ENCODE data around the gene SMCP.

Gene SMCP

GRCh38 chr1:152904688-152905440 is 26.7 kb downstream of the SMCP start:
- H3K27ac Mint-ChIP-seq = no peak overlapping the region
- no peak for TF ChIP-seq CTCF (IDR thresholded peaks at IDR 0.05; ENCODE audit: unreplicated experiment in 3 of 3)

GRCh38 chr1:152906023-152906565 is 28.0 kb downstream of the SMCP start:
- no peak overlapping the region for H3K27ac Mint-ChIP-seq
- no peak for TF ChIP-seq CTCF (IDR thresholded peaks at IDR 0.05; ENCODE audit: unreplicated experiment in 3 of 3)
- no peaks in the 10 kb centered on the region for H3K4me1 Mint-ChIP-seq
- H3K27me3 Mint-ChIP-seq (ENCODE audit: low read depth) = peaks cover 6% of the 10 kb centered on the region
- H3K4me3 Mint-ChIP-seq = no peak overlapping the region
- no peaks in the 10 kb centered on the region for H3K9me3 Mint-ChIP-seq
- H3K36me3 Mint-ChIP-seq (ENCODE audit: low read depth) = no peaks in the 10 kb centered on the region

More at GRCh38 chr1:152904688-152905440, 26.7 kb downstream of the SMCP start:
- H3K4me3 Mint-ChIP-seq = no peak overlapping the region
- peaks cover 3% of the 10 kb centered on the region for H3K9me3 Mint-ChIP-seq
- H3K4me1 Mint-ChIP-seq = no peaks in the 10 kb centered on the region
- peaks cover 8% of the 10 kb centered on the region for H3K27me3 Mint-ChIP-seq (ENCODE audit: low read depth)
- H3K36me3 Mint-ChIP-seq (ENCODE audit: low read depth) = no peaks in the 10 kb centered on the region

- H3K36me3 Mint-ChIP-seq (ENCODE audit: low read depth) = no peaks in the 10 kb centered on the region
- peaks cover 9% of the 10 kb centered on the region for H3K9me3 Mint-ChIP-seq
- H3K4me3 Mint-ChIP-seq = no peak within 1 kb of the TSS
- no peak within 1 kb of the TSS for H3K27ac Mint-ChIP-seq
- H3K4me1 Mint-ChIP-seq = no peaks in the 10 kb centered on the region
- H3K27me3 Mint-ChIP-seq (ENCODE audit: low read depth) = peaks cover 6% of the 10 kb centered on the region
- TF ChIP-seq CTCF (IDR thresholded peaks at IDR 0.05; ENCODE audit: unreplicated experiment in 3 of 3) = no peak
Observed at GRCh38 chr1:152907686-152908601, 29.8 kb downstream of the SMCP start, which contains the start of gene IVL. Gene IVL, plus strand, starts transcription at chr1:152908546. Its CDS starts 1,252 bp downstream, at chr1:152909798.

- peaks cover 6% of the 10 kb centered on the region for H3K27me3 Mint-ChIP-seq (ENCODE audit: low read depth)
- H3K27ac Mint-ChIP-seq = no peak overlapping the region
- H3K36me3 Mint-ChIP-seq (ENCODE audit: low read depth) = no peaks in the 10 kb centered on the region
- H3K4me1 Mint-ChIP-seq = no peaks in the 10 kb centered on the region
- peaks cover 9% of the 10 kb centered on the region for H3K9me3 Mint-ChIP-seq
- no peak overlapping the region for H3K4me3 Mint-ChIP-seq
- no peak for TF ChIP-seq CTCF (IDR thresholded peaks at IDR 0.05; ENCODE audit: unreplicated experiment in 3 of 3)
Observed at GRCh38 chr1:152909206-152909605, 31.1 kb downstream of the SMCP start.

- TF ChIP-seq CTCF (IDR thresholded peaks at IDR 0.05; ENCODE audit: unreplicated experiment in 3 of 3) = no peak
- peaks cover 9% of the 10 kb centered on the region for H3K9me3 Mint-ChIP-seq
- H3K36me3 Mint-ChIP-seq (ENCODE audit: low read depth) = no peaks in the 10 kb centered on the region
- no peak overlapping the region for H3K27ac Mint-ChIP-seq
- H3K27me3 Mint-ChIP-seq (ENCODE audit: low read depth) = no peaks in the 10 kb centered on the region
- H3K4me3 Mint-ChIP-seq = no peak overlapping the region
- H3K4me1 Mint-ChIP-seq = no peaks in the 10 kb centered on the region
Observed at GRCh38 chr1:152912471-152912870, 34.3 kb downstream of the SMCP start.

All from nephron (organoid).